T-helper 17 cell (primary cell): ENCODE measurements around the gene PSMA6. TPM values are rescaled to one million over a fixed set of nuclear protein-coding genes. Genes with fewer than 3 reads are reported as not detected.
"Not testable (repeated sequence)": the region's sequence is repeated elsewhere in the genome, so short reads cannot be mapped to it uniquely, and the experiment has no call there.

Source experiments
- ATAC-seq: fragments of 150-1000 bp; cut with Tn5 transposase; 2 replicates; pipeline ENCODE4 v1.10.0; 2021; ENCODE audit warnings: mild to moderate bottlenecking, moderate library complexity
- DNase-seq, 3 donors: peaks; one replicate each; pipeline versions ENCODE4 v3.0.0 to v3.0.0-alpha.2; 2020 to 2021
- H3K9me3 ChIP-seq: one replicate; pipeline ENCODE4 v1.7.0; 2013; ENCODE audit warnings: low read length, mild to moderate bottlenecking; ENCODE audit not compliant: control insufficient read depth, poor library complexity, severe bottlenecking
- H3K27ac Mint-ChIP-seq: one replicate; pipeline ENCODE4 v1.8.0; 2022; ENCODE audit warnings: mild to moderate bottlenecking, moderate library complexity, mixed read lengths
- H3K27me3 Mint-ChIP-seq: one replicate; pipeline ENCODE4 v1.8.0; 2022; ENCODE audit warnings: mixed read lengths
- H3K36me3 Mint-ChIP-seq: one replicate; pipeline ENCODE4 v1.8.0; 2022; ENCODE audit warnings: low read depth, mixed read lengths
- H3K4me1 Mint-ChIP-seq: one replicate; pipeline ENCODE4 v1.8.0; 2022; ENCODE audit warnings: mild to moderate bottlenecking, mixed read lengths
- H3K4me3 Mint-ChIP-seq: one replicate; pipeline ENCODE4 v1.8.0; 2022; ENCODE audit warnings: mild to moderate bottlenecking, moderate library complexity, mixed read lengths
- total RNA-seq, 4 donors: library from RNA in 2 of 4; stranded (reverse) in 2 of 4; gene quantifications; one replicate each; pipeline ENCODE4 v1.2.3 and lab custom pipeline; 2022 to 2026

PSMA6 gene
- total RNA-seq, 2 donors from 2014 or later, result 115 to 117 TPM

- no peaks in the 10 kb centered on the region for H3K9me3 ChIP-seq
- ATAC-seq (no peak), DNase-seq (no peak)
- Mint-ChIP-seq H3K4me3 (no peak overlapping the region), H3K36me3 (peaks cover 4% of the 10 kb centered on the region), H3K27ac (peak overlapping the region; percentile 80), H3K4me1 (peaks cover 33% of the 10 kb centered on the region), H3K27me3 (no peaks in the 10 kb centered on the region)
These were observed 4.7 kb upstream of the PSMA6 start for GRCh38 chr14:35287431-35288013.

DNA sequence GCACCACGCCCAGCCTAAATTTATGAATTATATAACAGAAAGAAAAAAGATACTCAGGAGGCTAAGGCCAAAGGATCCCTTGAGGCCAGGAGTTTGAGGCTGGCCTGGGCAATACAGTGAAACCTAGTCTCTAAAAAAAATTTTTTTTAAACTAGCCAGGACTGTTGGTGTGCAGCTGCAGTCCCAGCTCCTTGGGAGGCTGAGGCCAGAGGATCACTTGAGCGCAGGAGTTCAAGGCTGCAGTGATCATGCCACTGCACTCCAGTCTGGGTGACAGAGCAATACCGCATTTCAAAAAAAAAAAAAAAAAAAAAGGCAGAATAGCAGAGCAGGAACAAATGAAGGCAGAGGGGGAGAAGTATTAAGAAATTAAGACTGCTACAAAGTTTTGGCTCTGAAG lies 2.6 kb upstream of the PSMA6 start:
- Mint-ChIP-seq H3K27me3 (no peaks in the 10 kb centered on the region), H3K4me3 (no peak overlapping the region), H3K36me3 (no peaks in the 10 kb centered on the region), H3K27ac (no peak overlapping the region), H3K4me1 (peaks cover 40% of the 10 kb centered on the region)
- no peaks in the 10 kb centered on the region for H3K9me3 ChIP-seq
- DNase-seq, result no peak
- ATAC-seq, result no peak

DNA sequence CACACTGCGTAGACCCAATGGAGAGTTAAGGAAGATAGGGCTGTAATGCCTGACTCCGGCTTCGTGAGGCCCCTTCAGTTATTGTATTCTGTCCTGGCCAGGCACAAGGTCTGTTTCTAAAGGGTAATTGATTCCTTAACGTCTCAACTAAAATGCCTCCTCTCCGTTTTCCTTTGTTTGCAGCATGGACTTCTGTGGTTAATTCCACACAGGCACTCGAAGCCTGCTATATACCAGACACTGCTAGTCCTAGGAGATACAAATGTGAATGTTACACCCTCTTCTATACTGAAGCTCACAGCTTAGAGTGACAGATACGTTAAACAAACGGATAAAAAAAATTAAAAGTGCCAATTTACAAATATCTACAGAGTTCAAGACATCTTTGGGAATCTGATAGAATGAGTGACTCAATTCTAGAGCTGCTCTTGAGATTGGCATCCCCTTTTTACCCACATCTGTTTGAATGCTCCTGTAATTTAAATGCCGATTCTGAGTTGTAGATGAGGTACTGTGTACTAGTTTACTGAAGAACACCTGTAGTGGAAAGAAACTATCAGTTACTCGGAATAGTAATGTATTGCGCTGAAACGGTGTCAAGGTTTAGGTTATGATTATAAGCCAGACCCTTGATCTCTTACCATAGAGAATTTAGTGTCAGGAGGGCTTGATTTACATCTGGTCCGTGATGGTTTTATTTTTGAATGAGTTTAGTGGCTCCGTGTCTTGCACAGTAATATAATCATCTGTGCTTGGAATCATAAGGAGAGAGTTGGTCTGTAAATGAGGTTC lies 784 bp downstream of the PSMA6 start:
- Mint-ChIP-seq H3K4me3 (peak overlapping the region; percentile 95), H3K27ac (peak overlapping the region; percentile 97), H3K27me3 (no peaks in the 10 kb centered on the region), H3K4me1 (peaks cover 32% of the 10 kb centered on the region), H3K36me3 (no peaks in the 10 kb centered on the region)
- DNase-seq (no peak), ATAC-seq (peak; percentile 5)
- H3K9me3 ChIP-seq, result no peaks in the 10 kb centered on the region

DNA sequence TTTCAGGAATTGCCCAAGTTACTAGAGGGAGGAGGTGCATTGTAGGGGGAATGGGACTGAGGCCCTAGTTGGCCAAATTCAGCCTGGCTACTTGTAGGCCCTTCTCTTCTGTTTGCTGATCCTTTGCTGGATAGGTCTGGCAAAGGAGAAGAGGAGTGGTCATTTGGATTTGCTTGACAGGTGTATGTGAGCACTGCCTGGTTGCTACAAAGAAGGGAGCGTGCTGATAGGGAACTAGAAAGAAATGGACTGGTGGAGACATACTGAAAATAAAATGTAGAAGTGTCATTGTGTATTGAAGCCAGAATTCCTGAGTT lies 3.6 kb downstream of the PSMA6 start:
- H3K36me3 Mint-ChIP-seq, result no peaks in the 10 kb centered on the region
- DNase-seq, result no peak
- H3K4me1 Mint-ChIP-seq, result peaks cover 49% of the 10 kb centered on the region
- H3K9me3 ChIP-seq, result no peaks in the 10 kb centered on the region
- ATAC-seq, result no peak
- H3K27me3 Mint-ChIP-seq, result no peaks in the 10 kb centered on the region
- peak overlapping the region; percentile 68 for H3K4me3 Mint-ChIP-seq
- H3K27ac Mint-ChIP-seq, result peak overlapping the region; percentile 97

- H3K27me3 Mint-ChIP-seq, result no peaks in the 10 kb centered on the region
- DNase-seq, result no peak
- peaks cover 54% of the 10 kb centered on the region for H3K4me1 Mint-ChIP-seq
- H3K9me3 ChIP-seq, result no peaks in the 10 kb centered on the region
- H3K36me3 Mint-ChIP-seq, result no peaks in the 10 kb centered on the region
- ATAC-seq, result no peak
- peak overlapping the region; percentile 97 for H3K27ac Mint-ChIP-seq
- H3K4me3 Mint-ChIP-seq, result no peak overlapping the region
These were observed 4.4 kb downstream of the PSMA6 start for GRCh38 chr14:35296545-35296944.

GRCh38 chr14:35297706-35298105 lies 5.5 kb downstream of the PSMA6 start:
- no peaks in the 10 kb centered on the region for H3K27me3 Mint-ChIP-seq
- no peak overlapping the region for H3K4me3 Mint-ChIP-seq
- peaks cover 3% of the 10 kb centered on the region for H3K36me3 Mint-ChIP-seq
- no peak for DNase-seq
- no peaks in the 10 kb centered on the region for H3K9me3 ChIP-seq
- peak overlapping the region; percentile 85 for H3K27ac Mint-ChIP-seq
- H3K4me1 Mint-ChIP-seq, result peaks cover 62% of the 10 kb centered on the region
- ATAC-seq, result no peak

DNA sequence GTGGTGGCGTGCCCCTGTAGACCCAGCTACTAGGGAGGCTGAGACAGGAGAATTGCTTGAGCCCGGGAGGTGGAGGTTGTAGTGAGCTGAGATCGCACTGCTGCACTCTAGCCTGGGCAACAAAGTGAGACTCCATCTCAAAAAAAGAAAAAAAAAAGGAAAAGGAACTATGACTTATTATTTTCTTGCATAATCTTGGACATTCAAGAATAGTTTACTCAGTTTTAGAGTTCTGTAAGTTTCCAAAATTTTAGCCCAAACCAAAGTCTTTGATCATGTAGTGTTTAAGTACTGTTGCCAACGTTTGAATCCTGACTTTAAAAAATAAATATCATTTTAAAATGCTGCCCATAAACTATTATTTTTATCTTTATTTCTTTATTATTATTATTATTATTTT lies 6.2 kb downstream of the PSMA6 start:
- Mint-ChIP-seq H3K36me3 (peaks cover 4% of the 10 kb centered on the region), H3K27ac (no peak overlapping the region), H3K4me1 (peaks cover 62% of the 10 kb centered on the region), H3K4me3 (no peak overlapping the region), H3K27me3 (no peaks in the 10 kb centered on the region)
- H3K9me3 ChIP-seq, result no peaks in the 10 kb centered on the region
- ATAC-seq (no peak), DNase-seq (no peak)

DNA sequence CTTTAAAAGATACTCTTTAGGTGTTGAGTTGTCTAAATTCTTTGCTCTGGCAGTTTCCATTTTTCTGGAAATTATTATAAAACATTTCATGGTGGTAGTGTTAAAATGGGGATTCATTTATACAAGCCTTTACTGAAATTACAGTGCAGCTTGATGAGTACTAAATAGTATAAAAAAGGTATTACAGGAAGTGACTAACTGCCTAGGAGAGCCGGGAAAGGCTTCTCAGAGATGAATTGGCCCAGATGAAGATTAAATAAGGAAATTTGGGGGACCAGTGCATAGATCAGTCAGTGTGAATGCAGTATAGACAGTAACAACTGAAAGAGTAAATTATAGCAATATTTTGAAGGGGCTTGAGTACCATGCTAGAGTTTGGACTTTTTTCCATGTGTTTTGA lies 7.5 kb downstream of the PSMA6 start:
- ATAC-seq (no peak), DNase-seq (no peak)
- H3K36me3 Mint-ChIP-seq, result peaks cover 4% of the 10 kb centered on the region
- H3K27ac Mint-ChIP-seq, result peak overlapping the region; percentile 95
- no peaks in the 10 kb centered on the region for H3K27me3 Mint-ChIP-seq
- peaks cover 57% of the 10 kb centered on the region for H3K4me1 Mint-ChIP-seq
- H3K4me3 Mint-ChIP-seq, result peak overlapping the region; percentile 46
- H3K9me3 ChIP-seq, result no peaks in the 10 kb centered on the region

DNA sequence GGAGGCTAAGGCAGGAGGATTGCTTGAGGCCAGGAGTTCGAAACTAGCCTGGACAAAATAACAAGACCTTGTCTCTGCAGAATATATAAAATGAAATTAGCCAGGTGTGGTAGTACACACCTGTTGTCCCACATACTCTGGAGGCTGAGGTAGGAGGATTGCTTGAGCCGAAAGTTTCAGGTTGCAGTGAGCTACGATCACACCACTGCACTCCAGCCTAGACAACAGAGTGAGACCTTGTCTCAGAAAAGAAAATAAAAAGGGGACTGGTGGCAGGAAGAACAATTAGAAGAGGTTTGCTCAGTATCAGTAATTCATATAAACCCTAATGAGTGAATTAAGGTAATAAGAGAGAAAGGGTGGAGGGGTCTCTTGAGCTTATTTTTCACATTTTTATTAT lies 8.0 kb downstream of the PSMA6 start:
- peaks cover 52% of the 10 kb centered on the region for H3K4me1 Mint-ChIP-seq
- ATAC-seq, result no peak
- H3K27ac Mint-ChIP-seq, result peak overlapping the region; percentile 95
- no peaks in the 10 kb centered on the region for H3K27me3 Mint-ChIP-seq
- no peaks in the 10 kb centered on the region for H3K9me3 ChIP-seq
- DNase-seq, result no peak
- peaks cover 4% of the 10 kb centered on the region for H3K36me3 Mint-ChIP-seq
- peak overlapping the region; percentile 46 for H3K4me3 Mint-ChIP-seq

DNA sequence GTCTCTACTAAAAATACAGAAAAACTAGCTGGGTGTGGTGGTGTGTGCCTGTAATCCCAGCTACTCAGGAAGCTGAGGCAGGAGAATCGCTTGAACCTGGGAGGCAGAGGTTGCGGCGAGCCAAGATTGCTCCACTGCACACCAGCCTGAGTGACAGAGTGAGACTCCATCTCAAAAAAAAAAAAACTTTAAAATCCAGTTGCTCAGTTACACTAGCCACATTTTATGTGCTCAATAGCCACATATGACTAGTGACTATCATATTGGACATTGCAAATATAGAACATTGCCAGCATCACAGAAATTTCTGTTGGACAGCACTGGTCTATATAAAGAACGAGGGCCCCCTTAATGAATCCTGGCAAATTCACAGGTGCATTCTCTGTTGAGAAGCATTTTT lies 9.2 kb downstream of the PSMA6 start:
- Mint-ChIP-seq H3K27ac (peak overlapping the region; percentile 95), H3K4me1 (peaks cover 45% of the 10 kb centered on the region), H3K4me3 (peak overlapping the region; percentile 79)
- H3K9me3 ChIP-seq, DNase-seq, H3K27me3 Mint-ChIP-seq, H3K36me3 Mint-ChIP-seq: not testable (repeated sequence)
- ATAC-seq, result peak; percentile 28

GRCh38 chr14:35301735-35302528 lies 9.8 kb downstream of the PSMA6 start:
- no peaks in the 10 kb centered on the region for H3K9me3 ChIP-seq
- Mint-ChIP-seq H3K27me3 (no peaks in the 10 kb centered on the region), H3K4me1 (peaks cover 44% of the 10 kb centered on the region), H3K4me3 (peak overlapping the region; percentile 78), H3K36me3 (peaks cover 4% of the 10 kb centered on the region), H3K27ac (peak overlapping the region; percentile 95)
- DNase-seq, result no peak
- peak; percentile 31 for ATAC-seq

DNA sequence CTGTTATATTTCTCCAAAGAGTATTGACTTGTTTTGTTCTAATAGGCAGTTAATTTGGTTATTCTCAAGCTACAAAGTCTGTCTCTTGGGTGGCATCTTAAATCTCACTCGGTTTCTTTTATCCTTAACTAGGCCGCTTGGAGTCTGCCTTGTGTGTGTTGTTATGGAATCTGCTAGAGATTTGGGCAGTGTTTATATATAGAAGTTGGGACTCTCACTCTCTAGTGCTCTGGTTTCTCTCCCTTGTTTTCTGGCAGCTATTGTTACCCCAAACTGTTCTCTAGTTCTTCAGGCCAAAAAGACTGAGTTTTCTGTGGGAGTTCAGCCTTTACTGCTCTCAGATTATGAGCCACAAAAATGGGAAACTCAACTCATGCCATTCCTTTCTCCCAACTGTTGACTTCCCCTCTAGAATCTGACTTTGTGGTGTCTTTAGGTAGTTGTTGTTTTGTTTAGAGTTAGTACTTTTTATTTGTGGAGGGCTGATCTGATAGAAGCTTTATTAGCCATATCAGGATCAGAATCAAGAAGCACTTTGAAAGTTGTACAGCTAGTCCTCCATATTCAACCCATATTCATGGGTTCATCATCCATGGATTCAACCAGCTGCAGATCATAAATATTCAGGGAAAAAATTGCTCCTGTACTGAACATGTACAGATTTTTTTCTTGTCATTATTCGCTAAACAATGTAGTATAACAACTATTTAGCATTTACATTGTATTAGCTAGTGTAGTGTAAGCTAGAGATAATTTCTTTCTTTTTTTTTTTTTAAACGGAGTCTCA lies 11.2 kb downstream of the PSMA6 start:
- H3K9me3 ChIP-seq, result no peaks in the 10 kb centered on the region
- DNase-seq (no peak), ATAC-seq (no peak)
- Mint-ChIP-seq H3K36me3 (peaks cover 4% of the 10 kb centered on the region), H3K4me3 (peak overlapping the region; percentile 78), H3K4me1 (peaks cover 42% of the 10 kb centered on the region), H3K27me3 (no peaks in the 10 kb centered on the region), H3K27ac (peak overlapping the region; percentile 95)
